DMS153 treated with DMSO at 0.1 percent for 48 hours (cell line): ENCODE measurements around the gene FBXL16.

ENCODE experiments used
- DNase-seq: peaks from one replicate; lab custom pipeline; 2025; ENCODE audit not compliant: unreplicated experiment; lab: John Stamatoyannopoulos, UW

The FBXL16 gene

DNA sequence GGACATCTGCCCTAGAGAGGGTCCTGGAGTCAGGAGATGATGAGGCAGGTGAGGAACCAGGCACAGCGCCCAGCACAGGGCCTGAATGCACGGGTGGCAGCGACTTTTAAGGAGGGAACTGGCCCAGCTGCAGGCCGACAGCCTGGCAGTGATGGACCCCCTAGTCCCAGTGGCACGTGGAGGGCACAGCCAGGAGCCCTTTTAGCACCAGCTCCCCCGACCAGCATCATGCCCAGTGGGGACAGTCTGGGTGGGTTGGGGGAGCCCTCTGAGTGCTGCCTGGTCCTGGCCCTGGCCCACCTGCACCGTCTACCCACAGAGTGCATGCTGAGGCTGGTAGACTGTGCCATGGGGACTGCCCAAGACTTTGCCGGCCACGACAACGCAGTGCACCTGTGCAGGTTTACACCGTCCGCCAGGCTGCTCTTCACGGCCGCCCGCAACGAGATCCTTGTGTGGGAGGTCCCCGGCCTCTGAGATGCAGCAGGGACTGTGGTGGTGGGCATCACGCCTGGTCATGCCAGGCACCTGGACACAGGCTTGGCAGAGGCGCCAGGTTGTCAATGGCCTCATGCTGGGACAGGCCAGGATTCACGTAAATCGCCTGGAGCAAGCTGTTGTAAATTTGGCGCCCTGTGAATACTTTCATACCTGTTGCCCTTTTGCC is 38.4 kb downstream of the FBXL16 start:
- no peak for DNase-seq

DNA sequence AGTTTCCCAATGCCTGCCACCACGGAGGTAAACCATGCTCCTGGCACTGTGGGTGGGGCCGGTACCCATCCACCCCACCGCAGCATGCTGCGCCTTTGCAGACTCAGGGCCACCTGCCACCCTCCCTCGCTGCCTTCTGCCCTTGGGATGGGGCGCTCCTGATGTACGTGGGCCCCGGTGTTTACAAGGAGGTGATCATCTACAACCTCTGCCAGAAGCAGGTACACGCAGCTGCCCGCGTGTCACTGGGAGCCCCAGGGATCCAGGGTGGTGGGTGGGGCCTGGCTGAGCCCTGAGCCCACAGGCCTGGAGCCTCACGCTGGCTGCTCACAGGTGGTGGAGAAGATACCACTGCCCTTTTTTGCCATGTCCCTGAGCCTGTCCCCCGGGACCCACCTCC is 39.0 kb downstream of the FBXL16 start:
- DNase-seq, result no peak

DNA sequence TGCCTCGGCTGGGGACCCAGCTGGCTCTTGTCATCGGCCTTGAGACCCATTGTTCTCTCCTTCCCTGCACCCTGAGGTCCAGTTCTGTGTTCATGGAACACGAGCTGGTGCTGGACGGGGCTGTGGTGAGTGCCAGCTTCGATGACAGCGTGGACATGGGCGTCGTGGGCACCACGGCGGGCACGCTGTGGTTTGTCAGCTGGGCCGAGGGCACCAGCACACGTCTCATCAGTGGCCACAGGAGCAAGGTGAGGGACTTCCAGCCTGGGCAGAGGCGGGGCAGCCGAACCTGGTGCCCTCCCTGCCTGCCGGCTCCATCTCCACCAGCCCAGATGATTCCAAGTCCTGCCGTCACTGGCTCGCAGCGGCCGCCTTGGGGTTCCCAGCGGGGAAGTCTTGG is 43.0 kb downstream of the FBXL16 start:
- no peak for DNase-seq

DNA sequence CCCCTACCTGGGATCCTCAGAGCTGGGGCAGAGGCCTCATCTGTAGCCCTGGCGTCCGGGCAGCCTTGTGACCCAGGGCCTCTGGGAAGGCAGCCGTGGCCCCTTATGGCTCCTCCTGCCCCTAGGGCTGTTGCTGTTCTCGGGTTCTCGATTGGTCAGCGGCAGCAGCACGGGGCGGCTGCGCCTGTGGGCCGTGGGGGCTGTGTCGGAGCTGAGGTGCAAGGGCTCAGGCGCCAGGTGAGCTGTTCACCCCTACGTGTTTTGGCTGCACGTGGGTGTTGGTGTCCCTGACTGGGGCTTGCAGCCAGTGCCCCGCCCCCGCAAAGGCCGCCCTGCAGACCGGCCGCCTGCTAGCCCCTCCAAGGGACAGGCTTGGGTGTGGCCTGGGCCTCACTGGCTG is 43.5 kb downstream of the FBXL16 start:
- no peak for DNase-seq

DNA sequence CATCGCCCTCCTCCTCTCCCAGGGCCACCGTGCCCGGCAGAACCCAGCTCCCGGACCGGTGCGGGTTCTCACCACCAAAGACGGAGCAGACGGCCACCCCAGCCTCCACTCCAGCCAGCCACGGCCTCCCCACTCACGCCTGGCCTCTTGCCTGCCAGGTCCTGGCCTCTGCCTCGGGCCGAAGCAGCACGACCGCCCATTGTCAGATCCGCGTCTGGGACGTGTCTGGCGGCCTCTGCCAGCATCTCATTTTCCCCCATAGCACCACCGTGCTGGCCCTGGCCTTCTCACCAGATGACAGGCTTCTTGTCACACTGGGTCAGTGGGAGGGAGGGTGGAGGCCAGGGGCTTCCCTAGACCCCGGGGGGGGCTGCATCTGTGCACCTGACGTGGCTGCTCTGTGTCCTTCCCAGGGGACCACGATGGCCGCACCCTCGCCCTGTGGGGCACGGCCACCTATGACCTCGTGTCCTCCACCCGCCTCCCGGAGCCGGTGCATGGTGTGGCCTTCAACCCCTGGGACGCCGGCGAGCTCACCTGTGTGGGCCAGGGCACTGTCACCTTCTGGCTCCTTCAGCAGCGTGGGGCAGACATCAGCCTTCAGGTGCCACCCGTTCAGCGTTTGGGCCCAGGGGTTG is 44.3 kb downstream of the FBXL16 start:
- no peak for DNase-seq

DNA sequence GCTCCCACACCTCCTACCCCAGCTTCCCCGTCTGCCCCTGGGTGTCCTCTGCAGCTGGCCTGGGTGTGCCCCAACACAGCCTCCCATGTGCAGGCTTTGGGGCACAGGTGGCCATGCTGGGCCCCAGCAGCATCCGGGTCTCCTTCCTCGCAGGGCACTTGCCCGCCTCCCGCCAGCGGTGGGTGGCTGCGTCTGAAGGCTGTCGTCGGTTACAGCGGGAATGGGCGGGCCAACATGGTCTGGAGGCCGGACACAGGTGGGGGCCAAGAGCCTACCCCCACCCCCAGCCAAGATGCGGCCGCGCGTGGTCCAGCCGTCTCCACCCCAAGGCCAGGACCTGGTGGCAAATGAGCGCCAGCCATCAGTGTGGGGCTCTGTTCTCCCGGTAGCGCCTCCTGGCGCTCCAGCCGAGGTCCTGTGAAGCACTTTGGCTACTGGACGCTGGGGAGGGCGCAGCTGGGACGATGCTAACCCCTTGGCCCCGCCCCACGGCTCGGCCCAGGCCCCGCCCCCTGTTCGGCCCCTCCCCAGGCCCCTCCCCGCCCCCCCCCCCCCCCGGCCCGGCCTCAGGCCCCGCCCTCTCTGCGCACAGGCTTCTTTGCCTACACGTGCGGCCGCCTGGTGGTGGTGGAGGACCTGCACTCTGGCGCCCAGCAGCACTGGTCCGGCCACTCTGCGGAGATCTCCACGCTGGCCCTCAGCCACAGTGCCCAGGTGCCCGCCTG is 45.0 kb downstream of the FBXL16 start:
- peak; percentile 68 for DNase-seq

DNA sequence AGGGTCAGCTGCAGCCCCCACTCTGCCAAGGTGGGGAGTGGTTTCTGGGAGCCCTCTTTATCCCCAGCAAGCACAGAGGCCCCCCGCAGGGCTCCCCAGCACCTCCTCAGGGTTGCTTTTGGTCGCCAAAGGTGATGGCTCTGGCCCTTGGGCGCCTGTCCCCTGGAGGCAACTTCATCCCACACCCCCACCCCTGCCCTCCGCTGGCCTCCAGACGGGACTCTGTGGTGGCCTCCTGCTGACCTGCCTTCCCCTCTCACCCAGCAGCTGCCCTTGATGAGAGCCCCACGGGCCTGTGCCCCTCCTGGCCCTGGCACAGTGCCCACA is 45.5 kb downstream of the FBXL16 start:
- no peak for DNase-seq

DNA sequence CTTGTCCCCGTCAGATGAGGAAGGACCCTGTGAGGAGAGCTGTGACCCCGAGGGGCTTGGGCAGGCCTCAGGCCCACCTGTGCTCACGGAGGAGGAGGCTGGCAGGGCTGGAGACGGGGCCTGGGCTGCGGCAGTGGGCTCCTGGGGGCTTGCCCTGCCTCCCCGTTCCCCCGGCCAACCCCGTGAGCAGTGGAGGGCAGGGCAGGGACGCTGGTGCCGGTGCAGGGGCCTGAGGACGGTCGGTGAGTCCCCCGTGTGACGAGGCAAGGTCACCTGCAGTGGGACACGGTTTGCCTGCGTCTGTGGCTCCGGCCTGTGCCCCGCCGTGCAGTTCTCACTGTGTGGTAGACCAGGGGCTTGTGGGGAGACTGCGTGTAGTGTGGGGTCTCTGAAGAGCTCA is 46.0 kb downstream of the FBXL16 start:
- no peak for DNase-seq

DNA sequence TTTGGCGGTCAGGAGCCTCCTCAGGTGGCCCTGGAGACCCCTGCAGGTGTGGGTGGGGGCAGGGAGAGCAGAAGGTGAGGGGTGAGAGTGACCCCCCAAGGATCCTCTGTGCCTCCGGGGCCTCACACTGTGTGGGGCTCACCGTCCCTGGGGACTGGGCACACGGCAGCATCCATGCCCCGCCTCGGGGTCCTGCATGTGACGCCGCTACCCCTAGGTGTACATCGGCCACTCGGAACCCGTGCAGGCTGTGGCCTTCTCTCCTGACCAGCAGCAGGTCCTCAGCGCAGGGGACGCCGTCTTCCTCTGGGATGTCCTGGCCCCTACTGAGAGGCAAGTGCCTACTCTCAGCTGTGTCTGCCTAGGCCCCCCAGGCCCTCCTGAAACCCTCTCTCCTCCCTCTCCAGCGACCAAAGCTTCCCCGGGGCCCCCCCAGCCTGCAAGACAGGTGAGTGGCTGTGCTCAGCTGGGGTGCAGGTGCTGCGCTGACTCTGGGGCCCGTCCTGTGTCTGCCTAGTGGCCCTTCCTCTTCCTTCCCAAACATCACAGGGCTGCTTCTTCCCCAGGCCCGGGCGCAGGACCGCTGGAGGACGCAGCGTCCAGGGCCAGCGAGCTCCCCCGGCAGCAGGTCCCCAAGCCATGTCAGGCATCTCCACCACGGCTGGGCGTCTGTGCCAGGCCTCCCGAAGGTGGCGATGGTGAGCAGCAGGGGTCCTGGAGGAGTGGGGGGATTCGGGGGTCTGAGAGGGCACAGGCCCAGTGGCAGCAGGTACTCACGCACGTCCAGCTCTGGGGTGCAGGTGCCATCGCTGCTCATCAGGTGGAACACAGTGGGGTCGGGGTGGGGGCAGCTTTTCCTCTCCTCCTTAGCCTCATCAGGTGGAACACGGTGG is 46.7 kb downstream of the FBXL16 start:
- no peak for DNase-seq

DNA sequence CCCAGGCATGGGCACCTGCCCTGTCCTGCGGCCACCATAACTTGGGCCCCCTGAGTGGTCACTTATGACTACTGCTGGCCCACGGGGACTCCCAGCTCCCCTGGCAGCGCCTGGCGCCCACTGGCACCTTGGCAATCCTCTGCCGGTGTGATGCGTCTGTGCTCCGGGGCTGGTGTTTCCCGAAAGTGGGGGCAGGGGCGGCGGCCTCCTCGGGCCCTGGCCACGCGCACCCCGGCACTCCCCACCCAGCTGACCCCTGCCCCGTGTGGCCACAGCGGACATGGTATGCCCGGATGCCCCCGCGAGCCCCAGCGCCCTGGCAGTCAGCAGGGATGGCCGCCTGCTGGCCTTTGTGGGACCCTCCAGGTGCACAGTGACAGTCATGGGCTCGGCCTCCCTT is 48.1 kb downstream of the FBXL16 start:
- DNase-seq, result no peak

DNA sequence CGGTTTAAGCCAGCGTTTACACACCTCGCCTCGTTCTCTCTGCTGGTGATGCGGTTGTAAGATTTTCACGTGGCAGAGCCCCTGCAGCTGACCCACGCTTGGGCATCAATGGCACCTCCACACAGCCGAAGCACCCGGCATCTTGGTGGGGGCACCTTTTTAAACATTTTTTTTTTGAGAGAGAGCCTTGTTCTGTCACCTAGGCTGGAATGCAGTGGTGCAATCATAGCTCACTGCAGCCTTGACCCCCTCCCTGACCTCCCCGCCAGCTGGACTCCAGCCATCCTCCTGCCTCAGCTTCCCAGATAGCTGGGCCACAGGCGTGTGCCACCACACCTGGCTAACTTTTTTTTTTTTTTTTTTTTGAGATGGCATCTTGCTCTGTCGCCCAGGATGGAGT is 51.6 kb downstream of the FBXL16 start:
- DNase-seq, result no peak

DNA sequence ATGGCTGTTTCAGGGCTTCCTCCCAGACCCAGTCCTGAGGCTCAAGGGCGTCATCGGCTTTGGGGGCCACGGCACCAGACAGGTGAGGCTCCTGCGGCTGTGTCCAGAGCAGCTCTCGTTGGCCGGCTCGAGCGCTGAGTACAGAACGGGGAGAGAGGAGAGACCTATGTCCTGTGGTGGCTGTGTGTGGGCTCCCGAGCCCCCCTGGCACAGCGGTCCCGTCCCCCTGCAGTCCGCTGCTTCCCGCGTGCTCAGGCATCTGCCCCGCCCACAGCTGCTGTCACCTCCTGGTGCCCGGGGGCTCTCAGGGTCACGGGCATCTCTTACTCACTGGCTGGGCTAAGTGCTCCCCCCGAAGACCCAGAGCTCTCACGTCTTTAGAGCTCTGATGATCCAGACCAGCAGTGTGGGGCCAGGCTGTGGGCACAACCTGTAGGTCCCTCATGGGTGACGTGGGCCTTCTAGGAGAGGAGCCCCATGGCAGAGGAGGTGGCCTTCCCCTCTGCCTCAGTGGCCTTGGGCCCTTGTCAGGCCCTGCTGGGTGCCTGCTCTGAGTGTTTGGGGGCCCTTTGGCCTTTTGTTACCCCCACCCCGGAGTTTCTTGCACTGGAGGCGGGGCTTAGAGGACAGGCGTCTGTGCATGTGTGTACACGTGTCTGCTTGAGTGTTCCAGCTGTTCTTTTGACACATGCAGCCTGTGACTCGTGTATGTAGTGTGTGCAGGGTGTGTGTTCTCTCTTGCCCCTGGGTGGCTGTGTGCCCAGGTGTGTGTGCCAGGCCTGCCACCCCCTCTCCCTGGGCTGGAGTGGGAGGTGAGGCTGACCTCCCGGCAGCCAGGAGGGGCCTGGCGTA is 52.9 kb downstream of the FBXL16 start:
- DNase-seq, result no peak

DNA sequence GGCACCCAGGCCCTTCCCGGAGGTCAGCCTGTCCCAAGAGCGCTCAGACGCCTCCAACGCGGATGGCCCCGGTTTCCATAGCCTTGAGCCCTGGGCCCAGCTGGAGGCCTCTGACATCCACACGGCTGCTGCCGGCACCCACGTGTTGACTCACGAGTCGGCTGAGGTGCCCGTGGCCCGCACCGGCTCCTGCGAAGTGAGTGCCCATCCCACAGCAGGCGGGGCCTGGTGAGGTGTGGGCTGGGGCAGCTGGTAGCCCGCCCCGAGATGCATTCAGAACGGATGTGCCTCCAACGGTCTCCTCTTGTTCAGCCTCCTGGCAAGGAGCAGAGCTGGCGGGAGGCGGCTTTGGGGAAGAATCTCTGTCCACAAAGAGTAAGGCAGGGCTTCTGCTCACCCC is 53.8 kb downstream of the FBXL16 start:
- no peak for DNase-seq

DNA sequence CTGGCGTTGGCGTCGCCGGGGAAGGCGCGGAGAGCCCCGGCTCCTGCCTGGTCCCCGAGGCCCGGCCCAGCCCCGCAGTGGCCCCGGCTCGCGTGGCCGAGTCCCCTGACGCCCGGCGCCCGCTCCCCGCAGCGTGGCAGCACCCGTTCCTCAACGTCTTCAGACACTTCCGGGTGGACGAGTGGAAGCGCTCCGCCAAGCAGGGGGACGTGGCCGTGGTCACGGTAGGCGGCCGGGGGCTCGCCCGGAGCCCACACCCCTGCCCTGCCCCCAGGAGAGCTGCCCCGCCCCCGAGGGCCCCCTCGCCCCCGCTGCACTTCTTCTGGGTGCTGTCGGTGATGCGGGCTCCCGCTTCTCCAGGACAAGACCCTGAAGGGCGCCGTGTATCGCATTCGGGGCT is 56.0 kb downstream of the FBXL16 start:
- no peak for DNase-seq

DNA sequence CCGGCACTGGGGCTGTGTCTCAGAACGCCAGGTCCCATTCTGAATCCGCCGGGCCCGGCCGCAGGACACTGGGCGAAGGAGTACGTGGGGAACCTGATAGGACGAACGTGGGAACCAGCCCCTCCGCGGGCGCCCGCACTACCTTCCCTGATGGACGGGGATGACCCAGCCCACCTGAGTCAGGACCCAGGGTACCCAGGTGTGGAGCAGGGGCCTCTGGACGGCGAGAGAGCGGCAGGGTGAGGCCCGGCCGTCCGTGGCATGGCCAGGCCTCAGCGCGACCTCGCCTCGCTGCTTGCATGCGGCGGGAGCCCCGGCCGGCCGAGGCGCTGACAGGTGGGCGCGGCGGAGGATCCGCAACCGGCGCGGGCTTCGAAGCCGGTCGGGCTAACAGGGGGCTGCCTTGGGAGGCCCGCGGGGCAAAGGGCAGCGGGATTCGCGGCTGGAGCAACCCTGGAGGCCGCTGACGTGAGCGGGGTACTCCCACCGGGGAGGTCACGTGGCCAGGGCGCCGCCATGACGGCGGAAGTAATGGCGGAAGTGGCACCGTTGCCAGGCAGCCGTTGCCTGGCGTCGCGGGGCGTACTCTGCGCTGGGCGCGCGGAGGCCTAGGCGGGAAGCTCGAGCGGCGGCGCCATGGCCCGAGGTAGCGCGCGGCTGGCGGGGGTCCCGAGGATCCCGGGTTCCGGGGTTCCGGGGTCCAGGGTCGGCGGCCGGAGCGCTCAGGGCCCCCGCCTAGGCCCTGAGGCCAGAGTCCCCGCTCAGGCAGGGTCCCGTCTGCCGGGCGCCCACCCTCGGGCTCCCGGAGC is 56.6 kb downstream of the FBXL16 start, which contains the start of gene WDR90:
Gene WDR90, plus strand, starts transcription at position 585 of the 809 bp plus-strand sequence. Its CDS starts 52 bp downstream, at position 637.
- peak; percentile 75 for DNase-seq

DNA sequence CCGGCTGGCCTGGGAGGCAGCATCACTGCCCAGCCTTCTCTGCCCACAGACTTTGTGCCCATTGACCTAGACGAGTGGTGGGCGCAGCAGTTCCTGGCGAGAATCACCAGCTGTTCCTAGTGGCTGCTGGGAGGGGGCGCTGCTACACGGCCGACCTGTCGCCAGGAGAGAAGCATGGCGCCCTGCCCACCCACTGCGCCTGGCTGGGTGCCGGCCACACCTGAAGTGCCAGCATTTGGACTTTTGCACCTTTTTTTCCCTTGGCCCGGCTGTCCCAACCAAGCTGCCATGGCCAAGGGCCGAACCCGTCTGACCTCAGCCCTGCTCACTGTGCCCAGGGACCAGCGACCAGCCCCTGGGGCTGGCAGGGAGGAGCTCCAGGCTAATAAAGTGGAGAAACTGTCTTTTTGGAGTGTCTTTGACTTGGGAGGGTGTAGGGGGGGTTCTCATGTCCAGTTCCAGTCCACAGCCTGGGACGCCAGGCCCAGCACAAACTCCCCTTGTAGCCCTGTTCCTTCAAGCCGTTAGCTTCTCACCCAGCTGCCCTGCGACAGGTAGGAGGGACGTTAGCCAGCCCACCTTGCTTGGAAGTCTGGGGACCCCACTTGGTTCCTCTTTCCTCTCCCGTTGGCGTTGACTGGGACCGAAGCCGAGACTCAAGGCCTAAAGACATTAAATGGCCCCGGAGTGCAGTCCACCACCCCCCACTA is 57.4 kb downstream of the FBXL16 start:
- peak; percentile 10 for DNase-seq

DNA sequence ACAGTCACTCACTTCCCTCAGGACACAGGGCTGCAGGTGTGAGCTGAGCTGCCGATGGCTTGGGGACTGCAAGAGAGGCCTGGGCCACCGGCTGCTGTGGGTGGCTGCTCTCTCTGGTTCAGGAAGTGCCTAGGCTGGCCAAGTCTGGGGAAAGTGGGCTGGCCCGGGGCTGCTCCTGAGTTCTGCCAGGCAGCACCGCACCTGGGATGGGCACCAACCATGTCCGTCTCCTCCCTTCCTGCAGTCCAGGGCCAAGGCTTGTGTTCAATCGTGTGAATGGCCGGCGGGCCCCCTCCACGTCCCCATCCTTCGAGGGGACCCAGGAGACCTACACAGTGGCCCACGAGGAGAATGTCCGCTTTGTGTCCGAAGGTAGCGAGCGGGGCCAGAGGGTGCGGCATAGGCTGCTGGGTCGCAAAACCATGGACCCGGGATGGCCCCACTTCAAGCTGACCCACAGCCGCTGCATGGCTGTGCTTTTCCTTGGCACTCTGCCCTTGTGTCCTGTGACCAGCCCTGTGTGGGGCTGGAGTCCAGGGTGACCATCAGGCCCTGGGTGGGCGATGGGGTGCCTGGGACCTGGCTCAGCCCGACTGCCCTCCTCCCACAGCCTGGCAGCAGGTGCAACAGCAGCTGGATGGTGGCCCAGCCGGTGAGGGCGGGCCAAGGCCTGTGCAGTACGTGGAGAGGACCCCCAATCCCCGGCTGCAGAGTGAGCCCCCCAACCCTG is 58.3 kb downstream of the FBXL16 start:
- DNase-seq, result no peak

DNA sequence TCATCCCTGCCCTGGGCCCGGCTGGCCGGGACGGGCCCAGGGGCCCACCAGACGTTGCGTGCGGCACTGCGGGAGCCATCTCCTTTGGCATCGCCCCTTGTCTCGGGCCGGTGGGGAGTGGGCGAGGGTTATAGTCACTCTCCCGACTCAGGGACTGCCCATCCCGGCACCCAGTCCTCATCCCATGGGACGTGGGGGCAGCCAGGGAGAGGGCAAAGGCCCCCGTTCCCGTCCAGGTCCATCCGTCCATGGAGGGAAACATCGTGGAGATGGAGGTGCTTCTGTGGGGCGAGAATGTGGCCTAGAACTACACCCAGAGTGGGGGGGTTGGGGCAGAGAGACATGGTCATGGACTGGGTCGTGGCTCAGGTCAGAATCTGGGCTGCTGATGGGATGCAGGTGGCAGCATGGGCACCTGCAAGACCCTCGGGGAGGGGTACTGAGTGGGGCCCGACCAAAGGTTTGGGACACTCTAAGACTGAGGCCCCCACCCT is 58.9 kb downstream of the FBXL16 start:
- no peak for DNase-seq
